ENCODE results near the gene CRYBA2. TPM values are rescaled to one million over a fixed set of nuclear protein-coding genes. Genes with fewer than 3 reads are reported as not detected.

CRYBA2 gene
- total and polyA plus RNA-seq, 2 donors (not counting 3 experiments of a cell fraction or from before 2014, with no cell fraction given), result not detected

DNA sequence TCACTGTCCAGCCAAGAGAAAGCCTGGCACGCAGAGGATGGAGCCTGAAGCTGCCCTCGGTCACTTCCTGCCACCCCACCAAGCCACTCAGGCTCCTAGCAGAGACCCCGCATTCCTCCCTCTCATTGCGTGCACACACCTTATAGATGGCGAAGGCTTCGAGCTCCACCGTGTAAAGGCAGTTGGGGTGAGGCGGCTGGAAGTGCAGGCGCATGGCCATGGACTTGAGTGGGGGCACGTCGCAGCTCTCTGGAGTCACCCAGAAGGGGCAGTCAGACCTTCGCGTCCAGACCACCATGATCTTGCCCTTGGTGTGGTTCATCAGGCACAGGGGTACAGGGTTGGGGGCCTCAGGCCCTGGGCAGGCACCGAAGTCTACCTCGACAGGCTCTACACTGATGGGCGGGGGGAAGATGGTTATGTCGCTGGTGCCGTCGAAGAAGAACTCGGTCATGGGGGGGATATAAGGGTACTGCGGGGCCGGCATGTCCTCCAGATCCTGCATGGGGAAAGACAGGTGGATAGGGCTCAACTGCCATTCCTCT lies 34.4 kb upstream of the CRYBA2 start:
- H3K9me1 ChIP-seq (replicated peaks; ENCODE audit: control insufficient read depth, extremely low read depth, insufficient read depth, low read length), result no peaks in the 10 kb centered on the region
- peaks cover 0 to 5% of the 10 kb centered on the region in 2 experiments for H3K27me3 ChIP-seq (ENCODE audit: control insufficient read depth in 2 of 2, insufficient read depth in 2 of 2, low read length in 2 of 2)
- no peaks in the 10 kb centered on the region for H3K4me1 ChIP-seq (ENCODE audit: control insufficient read depth, extremely low read depth, insufficient read depth, low read length)
- no peaks in the 10 kb centered on the region for H3K9me3 ChIP-seq (replicated peaks; ENCODE audit: control insufficient read depth, insufficient read depth, low read length)
- H3K27ac ChIP-seq (ENCODE audit: insufficient read depth, low read depth, low read length), result no peak overlapping the region
- TF ChIP-seq FOS (IDR thresholded peaks at IDR 0.05; ENCODE audit: borderline replicate concordance, insufficient read depth, low read length), result no peak
- no peak for TF ChIP-seq MYC (IDR thresholded peaks at IDR 0.05; ENCODE audit: low read depth, low read length)
- TF ChIP-seq JUN (IDR thresholded peaks at IDR 0.05; ENCODE audit: borderline replicate concordance, insufficient read depth, insufficient read length, low read depth), result no peak
- TF ChIP-seq, protein P1, sequence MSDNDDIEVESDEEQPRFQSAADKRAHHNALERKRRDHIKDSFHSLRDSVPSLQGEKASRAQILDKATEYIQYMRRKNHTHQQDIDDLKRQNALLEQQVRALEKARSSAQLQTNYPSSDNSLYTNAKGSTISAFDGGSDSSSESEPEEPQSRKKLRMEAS (IDR thresholded peaks at IDR 0.05; ENCODE audit: insufficient read depth, insufficient read length), result no peak
- no peak for TF ChIP-seq POLR2AphosphoS5 (IDR thresholded peaks at IDR 0.05; ENCODE audit: insufficient read depth, low read depth, low read length)
- no peak for TF ChIP-seq POLR2A (IDR thresholded peaks at IDR 0.05; ENCODE audit: low read depth, low read length)
- TF ChIP-seq GATA2 (IDR thresholded peaks at IDR 0.05; ENCODE audit: insufficient read depth, insufficient read length, low read depth, low read length), result no peak
- TF ChIP-seq EZH2 (IDR thresholded peaks at IDR 0.05; ENCODE audit: borderline replicate concordance, low read depth, low read length, severe bottlenecking), result no peak
- TF ChIP-seq, protein P2, sequence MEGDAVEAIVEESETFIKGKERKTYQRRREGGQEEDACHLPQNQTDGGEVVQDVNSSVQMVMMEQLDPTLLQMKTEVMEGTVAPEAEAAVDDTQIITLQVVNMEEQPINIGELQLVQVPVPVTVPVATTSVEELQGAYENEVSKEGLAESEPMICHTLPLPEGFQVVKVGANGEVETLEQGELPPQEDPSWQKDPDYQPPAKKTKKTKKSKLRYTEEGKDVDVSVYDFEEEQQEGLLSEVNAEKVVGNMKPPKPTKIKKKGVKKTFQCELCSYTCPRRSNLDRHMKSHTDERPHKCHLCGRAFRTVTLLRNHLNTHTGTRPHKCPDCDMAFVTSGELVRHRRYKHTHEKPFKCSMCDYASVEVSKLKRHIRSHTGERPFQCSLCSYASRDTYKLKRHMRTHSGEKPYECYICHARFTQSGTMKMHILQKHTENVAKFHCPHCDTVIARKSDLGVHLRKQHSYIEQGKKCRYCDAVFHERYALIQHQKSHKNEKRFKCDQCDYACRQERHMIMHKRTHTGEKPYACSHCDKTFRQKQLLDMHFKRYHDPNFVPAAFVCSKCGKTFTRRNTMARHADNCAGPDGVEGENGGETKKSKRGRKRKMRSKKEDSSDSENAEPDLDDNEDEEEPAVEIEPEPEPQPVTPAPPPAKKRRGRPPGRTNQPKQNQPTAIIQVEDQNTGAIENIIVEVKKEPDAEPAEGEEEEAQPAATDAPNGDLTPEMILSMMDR (IDR thresholded peaks at IDR 0.05; ENCODE audit: extremely low read depth in 1 of 2, insufficient read depth in 1 of 2, low read depth in 1 of 2, low read length in 2 of 2), result no peak
- BruUV-seq (replicated peaks), result no TSS peak
- ChIA-PET POLR2A (no interaction called here), CTCF (interaction anchor here (1.0 to 9.9 kb wide), 6 partner anchors 10 to 129 kb away, joined by 3 to 418 read pairs (median 5); partner anchors contain the start of gene NHEJ1)
- no peak for DNase-seq (ENCODE audit: low read depth, low spot score)
- H3K4me2 ChIP-seq (ENCODE audit: insufficient read depth, low read length), result no peak overlapping the region
- no peak overlapping the region for H2AFZ ChIP-seq (ENCODE audit: low read depth, low read length)
- no peak overlapping the region for H3K4me3 ChIP-seq (replicated peaks in 1 of 3; ENCODE audit: insufficient read depth in 1 of 3, low read depth in 1 of 3, low read length in 3 of 3)
- intact Hi-C loops (cut with micrococcal nuclease), result loop anchor here (2.0 kb wide), 1 partner anchor 47 kb away; no protein-coding TSS in a partner anchor
- dilution Hi-C loops (cut with MboI; ENCODE audit: extremely low pct_ligation_motif_present, low sequenced_read_pairs), result no loop called here
- H3K79me2 ChIP-seq (ENCODE audit: control insufficient read depth, insufficient read depth, low read length), result no peaks in the 10 kb centered on the region
- no peaks in the 10 kb centered on the region for H3K36me3 ChIP-seq (ENCODE audit: control insufficient read depth in 2 of 2, extremely low read depth in 1 of 2, insufficient read depth in 2 of 2, low read length in 2 of 2)
- H4K20me1 ChIP-seq (replicated peaks; ENCODE audit: control insufficient read depth, extremely low read depth, insufficient read depth, low read length), result no peaks in the 10 kb centered on the region
- no peak for FAIRE-seq
- no peak overlapping the region for H3K9ac ChIP-seq (replicated peaks; ENCODE audit: extremely low read depth, insufficient read depth, low read length)
